ENCODE measurements around the gene CD81.

Gene CD81

DNA sequence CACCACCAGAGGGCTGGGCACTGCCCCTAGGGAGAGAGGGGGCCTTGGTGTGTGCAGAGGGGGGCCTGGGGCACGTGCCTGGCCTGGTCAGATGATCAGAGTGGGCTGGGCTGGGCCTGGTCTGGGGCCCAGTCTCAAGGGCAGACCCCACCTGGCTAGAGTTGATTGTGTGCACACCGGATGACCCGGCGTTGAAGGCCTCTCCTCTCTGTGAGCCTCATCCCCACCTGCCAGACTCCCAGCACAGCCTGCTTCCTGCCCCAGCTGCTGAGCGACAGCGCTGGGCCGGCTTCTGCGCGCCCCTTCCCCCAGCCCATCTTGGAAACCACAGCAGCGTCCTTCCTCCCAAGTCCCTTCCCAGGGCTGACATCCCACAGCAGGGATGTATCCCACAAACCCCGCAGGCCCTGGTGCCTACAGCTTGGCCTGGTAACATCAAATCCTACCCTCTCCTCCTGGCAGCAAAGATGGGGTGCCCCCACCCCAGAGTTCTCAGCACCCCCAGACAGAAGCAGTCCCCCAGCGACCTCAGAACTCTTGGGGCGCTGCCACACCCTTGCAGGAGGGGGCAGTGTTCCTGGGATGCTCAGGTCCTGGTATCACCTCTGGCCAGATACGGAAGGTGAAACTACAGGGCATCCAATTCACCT, 12.4 kb downstream of the CD81 start:
- Histone ChIP-seq H3K36me3 (ENCODE audit: control insufficient read depth in 4 of 4, insufficient read depth in 4 of 4, low read length in 3 of 4) (peaks cover 2 to 49% (median 40%) of the 10 kb centered on the region in 4 experiments), H3K9me3 (ENCODE audit: control extremely low read depth in 1 of 5, control insufficient read depth in 4 of 5, insufficient read depth in 2 of 5, low read depth in 1 of 5, low read length in 4 of 5) (no peaks in the 10 kb centered on the region), H3K27ac (ENCODE audit: insufficient read depth in 1 of 2, low read depth in 1 of 2, low read length in 2 of 2, poor library complexity in 1 of 2, severe bottlenecking in 2 of 2) (peak overlapping the region; percentile 15 to 49), H3K4me1 (ENCODE audit: control extremely low read depth in 1 of 4, control insufficient read depth in 4 of 4, insufficient read depth in 4 of 4, low read length in 3 of 4) (peaks cover 0 to 54% (median 36%) of the 10 kb centered on the region in 4 experiments), H3K4me3 (ENCODE audit: control insufficient read depth in 1 of 7, extremely low read depth in 1 of 7, insufficient read depth in 4 of 7, low read depth in 2 of 7, low read length in 6 of 7) (no peak overlapping the region), H3K27me3 (replicated peaks in 2 of 5; ENCODE audit: control insufficient read depth in 4 of 5, insufficient read depth in 5 of 5, low read length in 4 of 5) (no peaks in the 10 kb centered on the region)
- ChIA-PET POLR2A (no interaction called here), CTCF (interaction anchor here (1.0 kb wide), 1 partner anchor 191 kb away, joined by 3 read pairs; no protein-coding TSS in a partner anchor)
- DNase-seq, result no peak
- 53% methylated on average over 12 of the region's 14 CpGs for WGBS (ENCODE audit: insufficient coverage)

DNA sequence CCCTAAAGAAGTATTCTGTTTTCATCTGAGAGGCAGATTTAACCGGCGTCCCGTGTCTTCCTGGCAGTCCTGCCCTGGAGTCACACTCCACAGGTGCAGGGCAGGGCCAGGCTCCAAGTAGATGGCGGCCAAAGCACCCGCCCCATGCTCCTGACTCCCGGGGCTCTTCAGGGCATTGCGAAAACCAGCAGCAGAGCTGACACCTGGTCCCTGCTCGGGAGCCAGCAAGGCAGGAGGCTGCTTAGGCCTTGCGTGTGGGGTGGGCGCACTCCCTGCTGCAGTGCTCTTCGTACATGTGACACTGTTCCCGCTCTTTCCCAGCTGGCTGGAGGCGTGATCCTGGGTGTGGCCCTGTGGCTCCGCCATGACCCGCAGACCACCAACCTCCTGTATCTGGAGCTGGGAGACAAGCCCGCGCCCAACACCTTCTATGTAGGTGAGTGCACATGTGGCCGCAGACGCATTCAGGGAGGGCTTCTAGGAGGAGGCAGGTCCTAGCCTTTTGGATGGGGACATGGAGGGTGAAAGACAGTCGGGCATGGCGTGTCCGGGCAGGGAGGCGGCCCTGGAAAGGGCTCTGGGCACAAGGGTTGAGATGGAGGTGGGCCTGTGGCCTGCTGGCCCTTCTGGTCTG, 13.1 kb downstream of the CD81 start:
- H3K9me3 ChIP-seq (ENCODE audit: control extremely low read depth in 1 of 5, control insufficient read depth in 4 of 5, insufficient read depth in 2 of 5, low read depth in 1 of 5, low read length in 4 of 5), result no peaks in the 10 kb centered on the region
- no peaks in the 10 kb centered on the region for H3K27me3 ChIP-seq (replicated peaks in 2 of 5; ENCODE audit: control insufficient read depth in 4 of 5, insufficient read depth in 5 of 5, low read length in 4 of 5)
- no peak for DNase-seq
- peak overlapping the region in 1 of 2 experiments; percentile 34 for H3K27ac ChIP-seq (ENCODE audit: insufficient read depth in 1 of 2, low read depth in 1 of 2, low read length in 2 of 2, poor library complexity in 1 of 2, severe bottlenecking in 2 of 2)
- no peak overlapping the region for H3K4me3 ChIP-seq (ENCODE audit: control insufficient read depth in 1 of 7, extremely low read depth in 1 of 7, insufficient read depth in 4 of 7, low read depth in 2 of 7, low read length in 6 of 7)
- peaks cover 2 to 54% (median 40%) of the 10 kb centered on the region in 4 experiments for H3K36me3 ChIP-seq (ENCODE audit: control insufficient read depth in 4 of 4, insufficient read depth in 4 of 4, low read length in 3 of 4)
- 97% methylated on average over 22 of the region's 23 CpGs for WGBS (ENCODE audit: insufficient coverage)
- CTCF ChIA-PET, result interaction anchor here (1.0 to 1.3 kb wide), 3 partner anchors 9 to 192 kb away, joined by 3 to 5 read pairs (median 4); no protein-coding TSS in a partner anchor
- POLR2A ChIA-PET, result no interaction called here
- peaks cover 0 to 48% (median 33%) of the 10 kb centered on the region in 4 experiments for H3K4me1 ChIP-seq (ENCODE audit: control extremely low read depth in 1 of 4, control insufficient read depth in 4 of 4, insufficient read depth in 4 of 4, low read length in 3 of 4)

DNA sequence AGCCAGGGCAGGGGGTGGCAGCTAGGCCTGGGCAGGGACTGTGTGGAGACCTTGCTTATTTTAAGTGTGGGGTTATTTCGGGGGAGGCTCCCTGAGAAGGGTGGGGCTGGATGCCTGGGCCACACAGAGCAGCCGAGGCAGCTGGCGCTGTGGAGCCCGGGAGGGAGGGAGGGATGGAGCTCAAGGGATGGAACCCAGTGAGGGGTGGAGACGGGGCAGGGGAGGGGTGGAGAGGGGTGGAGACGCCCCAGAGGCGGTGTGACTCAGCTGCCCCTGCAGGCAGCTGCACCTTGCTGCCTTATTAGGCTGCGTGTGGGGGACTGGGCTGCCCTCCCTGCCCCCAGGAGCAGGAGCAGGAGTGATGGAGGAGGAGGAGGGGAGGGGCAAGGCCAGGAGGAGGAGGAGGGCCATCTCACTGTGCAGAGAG, 13.6 kb downstream of the CD81 start:
- peak overlapping the region in 1 of 2 experiments; percentile 34 for H3K27ac ChIP-seq (ENCODE audit: insufficient read depth in 1 of 2, low read depth in 1 of 2, low read length in 2 of 2, poor library complexity in 1 of 2, severe bottlenecking in 2 of 2)
- peaks cover 0 to 44% (median 31%) of the 10 kb centered on the region in 4 experiments for H3K4me1 ChIP-seq (ENCODE audit: control extremely low read depth in 1 of 4, control insufficient read depth in 4 of 4, insufficient read depth in 4 of 4, low read length in 3 of 4)

DNA sequence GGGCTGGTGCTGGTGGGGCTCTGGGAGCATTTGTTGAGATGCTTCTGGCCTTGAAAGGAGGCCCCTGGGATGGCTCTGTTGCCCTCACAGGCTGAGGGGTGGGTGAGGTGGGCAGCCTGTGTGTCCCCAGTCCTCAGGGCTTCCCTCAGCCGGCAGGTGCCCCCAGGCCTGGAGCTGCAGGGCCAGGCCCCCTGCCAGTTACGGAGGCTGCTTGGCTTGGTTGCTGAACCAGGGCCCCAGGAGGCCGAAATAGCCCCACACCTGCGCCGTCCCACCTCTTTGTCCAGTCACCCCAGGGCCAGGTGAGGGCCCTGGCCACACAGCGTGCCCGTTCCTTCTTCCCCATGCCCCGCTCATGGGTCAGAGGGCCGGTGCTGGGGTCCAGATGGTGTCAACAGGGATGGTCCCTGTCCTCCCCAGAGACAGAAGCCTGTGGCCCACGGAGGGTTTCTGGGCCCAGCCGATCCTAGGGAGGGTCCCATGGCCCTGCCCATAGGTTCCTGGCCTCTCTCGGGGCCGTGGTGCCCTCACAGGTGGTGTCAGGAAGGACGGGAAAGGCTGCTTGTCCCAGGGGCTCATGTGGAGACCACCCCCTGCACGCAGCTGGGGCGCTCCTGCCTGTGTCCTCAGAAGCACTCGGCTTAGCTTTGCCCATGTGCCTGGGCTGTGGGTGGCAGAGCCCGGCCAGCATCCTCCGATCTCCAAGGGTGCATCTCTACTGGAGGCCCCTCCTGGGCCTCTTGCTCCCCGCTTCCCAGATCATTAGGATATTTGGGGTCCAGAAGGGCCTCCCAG, 14.3 kb downstream of the CD81 start:
- no peaks in the 10 kb centered on the region for H3K9me3 ChIP-seq (ENCODE audit: control extremely low read depth in 1 of 5, control insufficient read depth in 4 of 5, insufficient read depth in 2 of 5, low read depth in 1 of 5, low read length in 4 of 5)
- WGBS (ENCODE audit: insufficient coverage), result 96% methylated on average over 20 of the region's 20 CpGs
- ChIA-PET CTCF (interaction anchor here (0.8 to 1.7 kb wide), 4 partner anchors 8 to 87 kb away, joined by 3 to 5 read pairs (median 4); no protein-coding TSS in a partner anchor), POLR2A (no interaction called here)
- H3K27ac ChIP-seq (ENCODE audit: insufficient read depth in 1 of 2, low read depth in 1 of 2, low read length in 2 of 2, poor library complexity in 1 of 2, severe bottlenecking in 2 of 2), result no peak overlapping the region
- peaks cover 2 to 58% (median 47%) of the 10 kb centered on the region in 4 experiments for H3K36me3 ChIP-seq (ENCODE audit: control insufficient read depth in 4 of 4, insufficient read depth in 4 of 4, low read length in 3 of 4)
- no peak for DNase-seq
- H3K27me3 ChIP-seq (replicated peaks in 2 of 5; ENCODE audit: control insufficient read depth in 4 of 5, insufficient read depth in 5 of 5, low read length in 4 of 5), result no peaks in the 10 kb centered on the region
- H3K4me1 ChIP-seq (ENCODE audit: control extremely low read depth in 1 of 4, control insufficient read depth in 4 of 4, insufficient read depth in 4 of 4, low read length in 3 of 4), result peaks cover 0 to 38% (median 28%) of the 10 kb centered on the region in 4 experiments
- H3K4me3 ChIP-seq (ENCODE audit: control insufficient read depth in 1 of 7, extremely low read depth in 1 of 7, insufficient read depth in 4 of 7, low read depth in 2 of 7, low read length in 6 of 7), result no peak overlapping the region

More for the DNA sequence above, 13.6 kb downstream of the CD81 start:
- WGBS (ENCODE audit: insufficient coverage), result 90% methylated on average over 4 of the region's 8 CpGs
- no peak overlapping the region for H3K4me3 ChIP-seq (ENCODE audit: control insufficient read depth in 1 of 7, extremely low read depth in 1 of 7, insufficient read depth in 4 of 7, low read depth in 2 of 7, low read length in 6 of 7)
- CTCF ChIA-PET, result interaction anchor here (1.1 to 1.3 kb wide), 2 partner anchors 9 to 86 kb away, joined by 4 to 5 read pairs; no protein-coding TSS in a partner anchor
- no peaks in the 10 kb centered on the region for H3K27me3 ChIP-seq (replicated peaks in 2 of 5; ENCODE audit: control insufficient read depth in 4 of 5, insufficient read depth in 5 of 5, low read length in 4 of 5)
- peaks cover 2 to 57% (median 42%) of the 10 kb centered on the region in 4 experiments for H3K36me3 ChIP-seq (ENCODE audit: control insufficient read depth in 4 of 4, insufficient read depth in 4 of 4, low read length in 3 of 4)
- POLR2A ChIA-PET, result no interaction called here
- no peak for DNase-seq
- no peaks in the 10 kb centered on the region for H3K9me3 ChIP-seq (ENCODE audit: control extremely low read depth in 1 of 5, control insufficient read depth in 4 of 5, insufficient read depth in 2 of 5, low read depth in 1 of 5, low read length in 4 of 5)

DNA sequence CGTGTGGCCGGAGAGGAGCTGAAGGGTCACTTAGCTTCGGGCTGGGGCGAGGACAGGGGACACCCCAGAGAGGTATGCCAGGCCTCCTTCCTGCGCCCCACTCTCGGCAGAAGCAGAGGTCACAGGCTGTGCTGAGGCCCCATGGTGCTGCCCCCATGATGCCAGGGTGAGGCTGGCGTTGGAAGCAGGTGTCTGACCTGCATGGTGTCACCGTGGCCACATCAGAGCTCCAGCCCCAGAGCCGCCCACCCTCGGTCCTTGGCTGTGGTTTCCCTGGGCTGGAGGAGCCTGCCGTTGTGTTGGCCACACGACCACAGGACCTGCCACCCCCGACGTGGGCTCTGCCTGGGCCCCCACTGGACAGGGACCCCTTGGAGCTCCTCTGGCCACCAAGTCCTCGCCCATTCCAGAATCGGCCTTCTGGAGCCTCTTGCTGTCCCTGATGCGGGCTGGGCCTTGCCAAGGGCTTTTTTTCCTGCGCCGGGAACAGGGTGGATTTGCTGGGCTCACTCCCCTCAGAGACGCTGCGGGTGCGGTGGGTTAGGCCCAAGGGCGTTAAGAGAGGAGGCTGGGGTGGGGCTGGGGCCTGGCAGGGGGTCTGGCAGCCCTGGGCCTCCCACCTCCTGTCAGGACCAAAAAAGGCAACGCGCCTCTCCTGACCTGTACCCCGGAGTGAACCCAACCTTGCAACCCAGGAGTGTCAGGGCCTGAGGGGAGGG, 15.3 kb downstream of the CD81 start:
- Histone ChIP-seq H3K9me3 (ENCODE audit: control extremely low read depth in 1 of 5, control insufficient read depth in 4 of 5, insufficient read depth in 2 of 5, low read depth in 1 of 5, low read length in 4 of 5) (no peaks in the 10 kb centered on the region), H3K27ac (ENCODE audit: insufficient read depth in 1 of 2, low read depth in 1 of 2, low read length in 2 of 2, poor library complexity in 1 of 2, severe bottlenecking in 2 of 2) (no peak overlapping the region), H3K4me3 (ENCODE audit: control insufficient read depth in 1 of 7, extremely low read depth in 1 of 7, insufficient read depth in 4 of 7, low read depth in 2 of 7, low read length in 6 of 7) (no peak overlapping the region), H3K4me1 (ENCODE audit: control extremely low read depth in 1 of 4, control insufficient read depth in 4 of 4, insufficient read depth in 4 of 4, low read length in 3 of 4) (peaks cover 0 to 28% (median 19%) of the 10 kb centered on the region in 4 experiments), H3K27me3 (replicated peaks in 2 of 5; ENCODE audit: control insufficient read depth in 4 of 5, insufficient read depth in 5 of 5, low read length in 4 of 5) (no peaks in the 10 kb centered on the region), H3K36me3 (ENCODE audit: control insufficient read depth in 4 of 4, insufficient read depth in 4 of 4, low read length in 3 of 4) (peaks cover 2 to 63% (median 52%) of the 10 kb centered on the region in 4 experiments)
- 94% methylated on average over 21 of the region's 26 CpGs for WGBS (ENCODE audit: insufficient coverage)
- ChIA-PET POLR2A (no interaction called here), CTCF (interaction anchor here (0.8 to 1.7 kb wide), 2 partner anchors 10 to 88 kb away, joined by 3 to 5 read pairs; no protein-coding TSS in a partner anchor)
- DNase-seq, result no peak

DNA sequence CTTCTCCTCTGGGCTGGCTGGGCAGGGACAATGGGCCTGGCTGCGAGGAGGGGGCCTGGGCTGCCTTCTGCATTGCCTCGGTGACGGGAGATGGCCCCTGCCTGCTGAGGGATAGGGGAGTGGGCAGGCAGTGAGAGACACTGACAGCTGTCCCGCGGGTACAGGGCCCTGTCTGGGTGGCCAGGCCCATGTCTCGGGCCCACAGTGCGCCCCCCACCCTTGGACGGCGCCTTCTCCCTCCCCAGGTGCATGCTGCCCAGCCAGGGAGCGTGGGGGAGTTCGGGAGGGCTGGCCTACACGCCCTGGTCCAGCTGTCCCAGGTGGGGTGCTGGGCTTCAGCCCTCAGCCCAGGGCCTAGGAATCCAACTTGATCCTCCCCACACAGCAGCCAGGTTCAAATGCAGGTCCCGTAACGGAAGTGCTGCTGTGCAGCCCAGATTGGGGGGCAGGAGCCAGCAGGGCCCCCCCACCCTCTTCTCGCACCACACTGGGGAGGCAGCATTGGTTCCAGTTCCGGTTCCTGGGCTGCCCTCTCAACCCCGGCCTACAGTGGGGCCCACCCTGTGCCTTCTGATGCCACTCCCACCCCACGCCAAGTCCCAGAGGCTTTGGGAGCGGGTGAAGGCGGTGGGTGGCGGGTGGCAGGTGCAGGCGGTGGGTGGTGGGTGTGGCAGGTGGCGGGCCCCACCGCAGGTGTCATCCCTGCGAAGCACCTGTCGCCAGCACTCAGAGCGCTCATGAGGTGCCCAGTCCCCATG, 16.2 kb downstream of the CD81 start:
- ChIA-PET CTCF (interaction anchor here (1.7 kb wide), 1 partner anchor 89 kb away, joined by 5 read pairs; no protein-coding TSS in a partner anchor), POLR2A (no interaction called here)
- Histone ChIP-seq H3K4me3 (ENCODE audit: control insufficient read depth in 1 of 7, extremely low read depth in 1 of 7, insufficient read depth in 4 of 7, low read depth in 2 of 7, low read length in 6 of 7) (no peak overlapping the region), H3K9me3 (ENCODE audit: control extremely low read depth in 1 of 5, control insufficient read depth in 4 of 5, insufficient read depth in 2 of 5, low read depth in 1 of 5, low read length in 4 of 5) (no peaks in the 10 kb centered on the region), H3K36me3 (ENCODE audit: control insufficient read depth in 4 of 4, insufficient read depth in 4 of 4, low read length in 3 of 4) (peaks cover 2 to 66% (median 51%) of the 10 kb centered on the region in 4 experiments), H3K4me1 (ENCODE audit: control extremely low read depth in 1 of 4, control insufficient read depth in 4 of 4, insufficient read depth in 4 of 4, low read length in 3 of 4) (peaks cover 0 to 19% (median 12%) of the 10 kb centered on the region in 4 experiments), H3K27ac (ENCODE audit: insufficient read depth in 1 of 2, low read depth in 1 of 2, low read length in 2 of 2, poor library complexity in 1 of 2, severe bottlenecking in 2 of 2) (no peak overlapping the region), H3K27me3 (replicated peaks in 2 of 5; ENCODE audit: control insufficient read depth in 4 of 5, insufficient read depth in 5 of 5, low read length in 4 of 5) (no peaks in the 10 kb centered on the region)
- DNase-seq, result no peak
- 96% methylated on average over 22 of the region's 27 CpGs for WGBS (ENCODE audit: insufficient coverage)

All from common myeloid progenitor, CD34-positive (primary cell).